Endothelial cell of hepatic sinusoid (primary cell): ENCODE measurements around the gene PAPPA.

ENCODE experiments used
- in situ Hi-C: cut with HindIII; loops from 2 replicates; pipeline ENCODE4 v1.10.0; 2017; ENCODE audit warnings: low sequenced_read_pairs

Gene PAPPA

GRCh38 chr9:116212986-116213692 is 59.5 kb downstream of the PAPPA start:
- in situ Hi-C loops, result no loop called here

DNA sequence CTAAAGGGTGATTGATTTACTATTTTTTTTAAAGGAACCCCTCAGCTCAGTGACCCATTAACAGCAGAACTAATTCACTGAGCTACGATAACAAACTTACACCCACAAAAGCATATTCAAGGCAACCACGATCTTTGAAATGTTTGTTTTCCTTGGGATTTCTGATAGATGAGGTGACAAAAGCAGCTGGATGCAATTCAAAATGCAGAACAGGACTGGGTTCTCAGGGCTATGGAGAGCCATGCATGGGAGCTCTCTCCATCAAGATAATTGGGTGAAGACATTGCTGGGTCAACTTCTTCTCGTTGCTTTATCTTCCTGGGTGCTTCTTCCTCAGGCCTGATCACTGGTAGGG is 60.1 kb downstream of the PAPPA start:
- in situ Hi-C loops, result no loop called here

GRCh38 chr9:116218399-116218798 is 64.8 kb downstream of the PAPPA start:
- in situ Hi-C loops, result no loop called here

DNA sequence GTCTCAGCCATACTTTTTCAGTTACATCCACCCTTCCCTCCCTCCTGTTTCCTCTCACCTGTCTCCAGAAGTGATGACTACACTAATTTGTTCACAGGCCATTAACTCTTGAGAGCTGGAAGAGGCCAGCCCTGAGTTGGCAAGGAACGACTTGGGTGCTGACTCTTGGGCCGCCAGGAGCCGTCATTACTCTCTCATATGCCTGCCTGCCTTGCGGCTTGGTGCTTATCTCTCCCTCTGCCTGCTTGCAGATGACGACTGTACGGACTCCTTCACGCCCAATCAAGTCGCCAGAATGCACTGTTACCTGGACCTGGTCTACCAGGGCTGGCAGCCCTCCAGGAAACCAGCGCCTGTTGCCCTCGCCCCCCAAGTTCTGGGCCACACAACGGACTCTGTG is 66.1 kb downstream of the PAPPA start:
- in situ Hi-C loops, result loop anchor here (5.0 kb wide), 1 partner anchor 57 kb away; no protein-coding TSS in a partner anchor

DNA sequence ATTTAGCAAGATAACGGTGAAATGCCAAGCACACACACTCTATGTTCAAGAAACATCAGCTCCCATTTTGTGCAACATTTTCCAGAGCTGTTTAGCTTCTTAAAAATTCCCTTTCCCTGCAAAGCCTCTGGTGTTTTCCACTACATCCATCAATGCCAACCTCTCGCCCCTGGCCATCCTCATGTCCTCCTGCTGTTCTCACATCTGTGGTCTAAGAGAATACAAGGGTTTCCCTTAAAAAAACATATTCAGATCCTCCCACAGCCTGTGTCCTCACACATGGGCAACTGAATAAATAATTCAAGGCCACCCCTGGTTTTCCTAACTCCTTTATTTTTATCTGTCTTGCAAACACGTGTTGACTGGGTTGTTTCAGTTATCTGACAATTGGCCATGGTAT is 70.3 kb downstream of the PAPPA start:
- in situ Hi-C loops, result loop anchor here (5.0 kb wide), 1 partner anchor 62 kb away; no protein-coding TSS in a partner anchor

- in situ Hi-C loops, result no loop called here
Observed at GRCh38 chr9:116230051-116230632, 76.6 kb downstream of the PAPPA start.

DNA sequence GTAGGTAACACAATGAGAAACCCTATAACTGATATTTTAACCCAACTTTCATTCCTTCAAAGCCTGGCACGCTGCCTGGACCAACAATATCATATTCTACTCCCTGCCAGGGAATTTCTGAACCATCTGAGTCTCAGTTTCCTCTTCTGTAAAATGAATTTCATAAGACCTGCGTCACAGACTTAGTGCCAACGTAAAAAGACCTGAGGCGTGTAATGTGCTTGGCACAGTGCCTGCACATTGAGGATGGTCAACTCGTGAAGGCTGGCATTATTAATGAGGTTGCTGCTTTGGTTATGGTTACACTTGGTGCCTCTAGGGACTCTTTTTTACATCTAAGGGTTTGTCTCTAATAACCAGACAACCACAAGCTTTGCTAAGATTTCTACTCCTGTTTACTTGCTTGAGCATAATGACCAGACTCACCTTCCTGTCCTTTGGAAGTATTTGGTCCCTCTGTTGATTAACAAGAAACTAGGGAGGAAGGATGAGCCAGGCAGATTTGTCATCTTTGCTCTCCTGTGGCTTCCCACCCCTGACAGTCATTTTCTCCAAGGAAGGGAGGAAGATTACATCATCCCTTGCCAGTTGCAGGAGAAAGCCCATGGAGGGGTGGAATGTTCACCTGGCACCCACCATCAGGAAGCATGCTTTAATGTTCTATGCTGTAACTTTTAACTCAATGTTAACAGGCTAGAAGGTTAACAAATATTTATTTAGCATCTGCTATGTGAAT is 79.0 kb downstream of the PAPPA start:
- in situ Hi-C loops, result no loop called here

GRCh38 chr9:116233160-116233530 is 79.6 kb downstream of the PAPPA start:
- in situ Hi-C loops, result no loop called here

GRCh38 chr9:116234081-116234480 is 80.5 kb downstream of the PAPPA start:
- in situ Hi-C loops, result no loop called here

GRCh38 chr9:116236979-116237378 is 83.4 kb downstream of the PAPPA start:
- in situ Hi-C loops, result no loop called here

GRCh38 chr9:116237456-116237855 is 83.9 kb downstream of the PAPPA start:
- in situ Hi-C loops, result no loop called here

- in situ Hi-C loops, result no loop called here
Observed at GRCh38 chr9:116238225-116238624, 84.6 kb downstream of the PAPPA start.

- in situ Hi-C loops, result no loop called here
Observed at GRCh38 chr9:116238776-116239340, 85.3 kb downstream of the PAPPA start.

GRCh38 chr9:116243708-116244107 is 90.1 kb downstream of the PAPPA start:
- in situ Hi-C loops, result no loop called here

- in situ Hi-C loops, result no loop called here
Observed at GRCh38 chr9:116247284-116247683, 93.7 kb downstream of the PAPPA start.

GRCh38 chr9:116247791-116248374 is 94.3 kb downstream of the PAPPA start:
- in situ Hi-C loops, result no loop called here

DNA sequence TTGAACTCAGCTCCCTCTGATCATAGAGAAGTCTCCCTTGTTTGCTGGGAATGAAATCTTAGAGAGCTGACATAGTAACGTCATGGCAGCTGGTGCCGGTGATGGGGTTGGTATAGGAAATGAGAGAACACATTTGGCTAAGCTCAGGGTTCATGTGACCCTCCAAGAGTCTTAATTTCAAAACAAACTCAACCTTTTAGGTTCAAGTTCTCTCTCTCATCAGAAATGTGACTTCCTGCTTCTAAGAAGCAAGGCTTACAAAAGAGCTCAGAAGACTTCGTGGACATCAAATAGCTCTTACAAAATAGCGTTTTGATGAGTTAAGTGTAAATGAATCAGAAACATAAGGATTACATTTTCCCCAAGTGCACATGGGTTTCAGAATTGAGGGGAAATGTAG is 97.3 kb downstream of the PAPPA start:
- in situ Hi-C loops, result no loop called here

DNA sequence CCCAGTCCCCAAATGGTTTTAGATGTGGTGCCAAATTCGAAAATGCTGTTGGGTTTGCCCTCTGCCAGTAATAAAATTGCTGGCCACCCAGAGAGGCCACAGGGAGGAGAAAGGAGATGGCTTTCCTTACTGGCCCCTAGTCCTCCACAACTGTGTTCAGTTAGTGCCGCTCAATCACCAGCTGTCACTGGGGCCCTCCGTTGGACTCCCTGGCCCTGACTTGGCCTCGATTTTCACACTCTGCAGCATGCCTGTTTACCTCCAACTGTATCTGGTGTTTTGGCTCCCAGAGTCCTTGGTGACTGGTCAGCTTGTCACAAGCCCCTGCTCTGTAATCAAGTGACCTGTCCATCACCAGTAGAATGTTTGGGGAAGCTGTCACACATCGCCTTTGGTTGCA is 97.8 kb downstream of the PAPPA start:
- in situ Hi-C loops, result no loop called here

DNA sequence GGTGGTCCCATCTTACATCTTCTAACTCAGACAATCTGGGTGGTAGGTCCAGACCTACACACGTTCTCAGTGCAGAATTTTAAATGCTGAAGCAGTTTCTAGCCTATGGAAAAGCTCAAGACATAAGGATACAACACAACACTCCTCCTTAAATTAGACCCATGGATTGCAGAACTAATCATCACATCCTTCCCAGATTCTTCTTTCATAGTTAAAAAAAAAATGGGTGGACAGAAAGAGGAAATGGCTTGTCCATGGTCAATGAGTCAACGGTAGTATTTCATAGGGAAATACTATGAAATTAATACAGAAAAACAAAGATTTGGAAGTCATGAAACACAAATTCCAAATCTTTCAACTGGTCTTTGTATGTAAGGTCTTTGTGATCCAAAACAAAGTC is 106.9 kb downstream of the PAPPA start:
- in situ Hi-C loops, result no loop called here

DNA sequence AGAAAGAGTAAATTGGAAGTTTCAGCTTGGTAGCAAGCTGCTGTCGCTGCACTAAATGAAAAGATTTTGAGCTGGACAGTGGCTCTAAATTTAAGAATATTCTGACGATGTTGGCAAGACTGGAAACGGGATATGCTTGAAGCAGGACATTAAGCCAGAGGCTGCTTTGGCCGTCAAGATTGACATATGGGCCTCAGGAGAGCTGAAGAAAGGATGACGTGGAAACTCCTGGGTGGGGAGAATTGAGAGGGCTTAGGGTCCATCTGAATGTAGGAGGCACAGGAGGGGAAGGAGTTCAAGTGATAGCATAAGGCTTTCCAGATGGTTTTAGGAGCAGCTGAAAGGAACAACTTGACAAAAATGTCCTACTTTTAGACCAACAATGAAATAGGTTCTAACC is 108.9 kb downstream of the PAPPA start:
- in situ Hi-C loops, result no loop called here

GRCh38 chr9:116264361-116264760 is 110.8 kb downstream of the PAPPA start:
- in situ Hi-C loops, result no loop called here
